CD8-positive, alpha-beta memory T cell (primary cell): ENCODE results near the gene ZNF77. TPM values are rescaled to one million over a fixed set of nuclear protein-coding genes. Genes with fewer than 3 reads are reported as not detected.

Experiments used
- CTCF ChIA-PET: fragments of 350-600 bp; sonication (Branson Sonifier 250); formaldehyde crosslinking; loops from one replicate; lab custom pipeline; 2021; ENCODE audit warnings: antibody characterized with exemption; lab: Charles Lee
- POLR2A ChIA-PET: fragments of 350-600 bp; sonication (Branson Sonifier 250); formaldehyde crosslinking; loops from one replicate; lab custom pipeline; 2021; ENCODE audit warnings: antibody characterized with exemption; lab: Charles Lee
- DNase-seq, 5 donors: peaks; one replicate each; pipeline versions ENCODE4 v3.0.0 to v3.0.0-alpha.2; 2020 to 2022; ENCODE audit warnings: mixed read lengths in 1 of 5
- H3K27ac ChIP-seq: one replicate; pipeline ENCODE4 v1.7.0; 2013; ENCODE audit warnings: low read depth, mild to moderate bottlenecking, low read length, moderate library complexity
- H3K27me3 ChIP-seq: 2 replicates; pipeline ENCODE4 v1.7.0; 2013; ENCODE audit warnings: low read length, mild to moderate bottlenecking; ENCODE audit not compliant: insufficient read depth, poor library complexity, severe bottlenecking
- H3K36me3 ChIP-seq: 2 replicates; pipeline ENCODE4 v1.7.0; 2013; ENCODE audit warnings: mild to moderate bottlenecking, low read length, moderate library complexity; ENCODE audit not compliant: insufficient read depth
- H3K4me1 ChIP-seq: 2 replicates; pipeline ENCODE4 v1.7.0; 2013; ENCODE audit warnings: mild to moderate bottlenecking, low read length, moderate library complexity; ENCODE audit not compliant: insufficient read depth
- H3K4me3 ChIP-seq: 2 replicates; pipeline ENCODE4 v1.7.0; 2013; ENCODE audit warnings: mild to moderate bottlenecking, low read length
- H3K9me3 ChIP-seq: 2 replicates; pipeline ENCODE4 v1.7.0; 2013; ENCODE audit warnings: mild to moderate bottlenecking, low read length
- H3K27ac Mint-ChIP-seq, 8 donors: one replicate each; pipeline ENCODE4 v1.8.0; 2020 to 2021; ENCODE audit warnings: mixed read lengths in 8 of 8, mild to moderate bottlenecking in 6 of 8, inconsistent platforms in 3 of 8, moderate library complexity in 3 of 8
- H3K27me3 Mint-ChIP-seq, 2 donors: one replicate each; pipeline ENCODE4 v1.8.0; 2020 to 2021; ENCODE audit warnings: mixed read lengths in 2 of 2, mild to moderate bottlenecking in 1 of 2, moderate library complexity in 1 of 2
- H3K36me3 Mint-ChIP-seq, 3 donors: one replicate each; pipeline ENCODE4 v1.8.0; 2020 to 2021; ENCODE audit warnings: mixed read lengths in 3 of 3, inconsistent platforms in 1 of 3, mild to moderate bottlenecking in 1 of 3
- H3K4me1 Mint-ChIP-seq, 3 donors: one replicate each; pipeline ENCODE4 v1.8.0; 2020 to 2021; ENCODE audit warnings: mixed read lengths in 3 of 3, inconsistent platforms in 1 of 3, mild to moderate bottlenecking in 1 of 3
- H3K4me3 Mint-ChIP-seq, 7 donors: one replicate each; pipeline ENCODE4 v1.8.0; 2020 to 2021; ENCODE audit warnings: mixed read lengths in 7 of 7, mild to moderate bottlenecking in 6 of 7, moderate library complexity in 4 of 7, inconsistent platforms in 2 of 7
- H3K9me3 Mint-ChIP-seq, 5 donors: one replicate each; pipeline ENCODE4 v1.8.0; 2020 to 2022; ENCODE audit warnings: mixed read lengths in 5 of 5, mild to moderate bottlenecking in 3 of 5, moderate library complexity in 2 of 5, inconsistent platforms in 1 of 5
- polyA plus RNA-seq: library from polyadenylated mRNA; unstranded; fragments of 300-500 nt; fragmentation: Illumina TruSeq; gene quantifications from one replicate; pipeline ENCODE4 v1.2.3, GENCODE V29; 2021
- total RNA-seq, 2 experiments: library from RNA; stranded (reverse); gene quantifications; one replicate each; pipeline ENCODE4 v1.2.3, GENCODE V29; 2021

The ZNF77 gene
- total and polyA plus RNA-seq, 3 experiments from 2014 or later = 3.1 to 4.1 (median 3.8) TPM

- no peaks in the 10 kb centered on the region for H3K4me1 ChIP-seq
- peak in 2 of 5 donors; percentile 8 to 16 for DNase-seq
- H3K27ac ChIP-seq = no peak overlapping the region
- H3K9me3 ChIP-seq = no peaks in the 10 kb centered on the region
- Mint-ChIP-seq H3K9me3 (no peaks in the 10 kb centered on the region), H3K27me3 (peaks cover 3 to 7% of the 10 kb centered on the region in 2 donors), H3K36me3 (no peaks in the 10 kb centered on the region), H3K4me1 (peaks cover 0 to 9% (median 3%) of the 10 kb centered on the region in 3 donors), H3K27ac (peak overlapping the region in 2 of 8 donors; percentile 4 to 40), H3K4me3 (no peak overlapping the region)
- ChIA-PET POLR2A (no interaction called here), CTCF (interaction anchor here (0.7 to 1.2 kb wide), 8 partner anchors 11 to 277 kb away, joined by 3 to 4 read pairs (median 4); partner anchors contain the start of gene ZNF57)
- H3K4me3 ChIP-seq = no peak overlapping the region
- H3K36me3 ChIP-seq = no peaks in the 10 kb centered on the region
- H3K27me3 ChIP-seq = no peaks in the 10 kb centered on the region
These were observed 57.3 kb downstream of the ZNF77 start for GRCh38 chr19:2887391-2887914.

- no peaks in the 10 kb centered on the region for H3K36me3 ChIP-seq
- POLR2A ChIA-PET = no interaction called here
- H3K9me3 ChIP-seq = no peaks in the 10 kb centered on the region
- no peak for DNase-seq
- no peaks in the 10 kb centered on the region for H3K27me3 ChIP-seq
- CTCF ChIA-PET = interaction anchor here (0.9 kb wide), 1 partner anchor 237 kb away, joined by 3 read pairs; no protein-coding TSS in a partner anchor
- H3K27ac Mint-ChIP-seq = no peak overlapping the region
- H3K27me3 Mint-ChIP-seq = peaks cover 3 to 4% of the 10 kb centered on the region in 2 donors
- H3K27ac ChIP-seq = no peak overlapping the region
- H3K4me1 Mint-ChIP-seq = peaks cover 0 to 9% (median 3%) of the 10 kb centered on the region in 3 donors
- no peak overlapping the region for H3K4me3 ChIP-seq
- H3K4me1 ChIP-seq = no peaks in the 10 kb centered on the region
- no peak overlapping the region for H3K4me3 Mint-ChIP-seq
- H3K36me3 Mint-ChIP-seq = no peaks in the 10 kb centered on the region
- H3K9me3 Mint-ChIP-seq = no peaks in the 10 kb centered on the region
These were observed 59.0 kb downstream of the ZNF77 start for GRCh38 chr19:2885736-2886135.

GRCh38 chr19:2883686-2884439 is 60.9 kb downstream of the ZNF77 start:
- ChIA-PET POLR2A (no interaction called here), CTCF (no interaction called here)
- Mint-ChIP-seq H3K4me3 (no peak overlapping the region), H3K27ac (no peak overlapping the region), H3K4me1 (peaks cover 0 to 9% (median 3%) of the 10 kb centered on the region in 3 donors), H3K36me3 (no peaks in the 10 kb centered on the region), H3K27me3 (peaks cover 3 to 4% of the 10 kb centered on the region in 2 donors), H3K9me3 (peaks cover 0 to 6% (median 4%) of the 10 kb centered on the region in 5 donors)
- DNase-seq = no peak
- Histone ChIP-seq H3K4me1 (no peaks in the 10 kb centered on the region), H3K9me3 (no peaks in the 10 kb centered on the region), H3K36me3 (no peaks in the 10 kb centered on the region), H3K27me3 (no peaks in the 10 kb centered on the region), H3K4me3 (no peak overlapping the region), H3K27ac (no peak overlapping the region)

Other genes with a start within 250 kb of the ZNF77 start
- gene GNG7, start 242.3 kb downstream of the ZNF77 start, total RNA-seq = under 1 TPM; 0.40 to 0.53 TPM
- gene GNG7, start 242.3 kb downstream of the ZNF77 start, polyA plus RNA-seq = 1.2 TPM
- gene DIRAS1, start 223.6 kb downstream of the ZNF77 start, total RNA-seq = under 1 TPM in 1 of 2 experiments, not detected in 1; 0.18 TPM
- gene DIRAS1, start 223.6 kb downstream of the ZNF77 start, polyA plus RNA-seq = not detected
- gene SLC39A3, start 205.0 kb downstream of the ZNF77 start, total RNA-seq = 10 to 100 TPM; 44.1 to 51.3 TPM
- gene SLC39A3, start 205.0 kb downstream of the ZNF77 start, polyA plus RNA-seq = 35.4 TPM
- gene SGTA, start 161.7 kb downstream of the ZNF77 start, total RNA-seq = 10 to 100 TPM; 87.8 to 93.9 TPM
- 39.7 TPM for gene SGTA, start 161.7 kb downstream of the ZNF77 start, polyA plus RNA-seq
- 100 to 1,000 TPM; 169 to 178 TPM for gene THOP1, start 159.5 kb downstream of the ZNF77 start, total RNA-seq
- gene THOP1, start 159.5 kb downstream of the ZNF77 start, polyA plus RNA-seq = 40.2 TPM
- 1 to 10 TPM; 2.1 to 2.3 TPM for gene ZNF554, start 125.1 kb downstream of the ZNF77 start, total RNA-seq
- 5.7 TPM for gene ZNF554, start 125.1 kb downstream of the ZNF77 start, polyA plus RNA-seq
- gene ZNF555, start 103.5 kb downstream of the ZNF77 start, total RNA-seq = 1 to 10 TPM; 2.5 to 3.0 TPM
- 4.5 TPM for gene ZNF555, start 103.5 kb downstream of the ZNF77 start, polyA plus RNA-seq
- gene ZNF556, start 77.6 kb downstream of the ZNF77 start, total RNA-seq = not detected
- not detected for gene ZNF556, start 77.6 kb downstream of the ZNF77 start, polyA plus RNA-seq
- 1 to 10 TPM; 4.4 TPM for gene ZNF57, start 44.0 kb downstream of the ZNF77 start, total RNA-seq
- gene ZNF57, start 44.0 kb downstream of the ZNF77 start, polyA plus RNA-seq = 3.2 TPM
- gene TLE6, start 32.6 kb upstream of the ZNF77 start, total RNA-seq = 1 to 10 TPM; 1.1 to 1.3 TPM
- gene TLE6, start 32.6 kb upstream of the ZNF77 start, polyA plus RNA-seq = not detected
- 1 to 10 TPM; 3.8 to 5.3 TPM for gene TLE2, start 84.3 kb upstream of the ZNF77 start, total RNA-seq
- 5.0 TPM for gene TLE2, start 84.3 kb upstream of the ZNF77 start, polyA plus RNA-seq
- 100 to 1,000 TPM; 335 to 352 TPM for gene TLE5, start 117.5 kb upstream of the ZNF77 start, total RNA-seq
- 753 TPM for gene TLE5, start 117.5 kb upstream of the ZNF77 start, polyA plus RNA-seq
- gene GNA11, start 149.4 kb upstream of the ZNF77 start, total RNA-seq = 1 to 10 TPM; 5.8 TPM
- 0.10 TPM for gene GNA11, start 149.4 kb upstream of the ZNF77 start, polyA plus RNA-seq
- gene GNA15, start 191.1 kb upstream of the ZNF77 start, total RNA-seq = 1 to 10 TPM; 2.6 to 3.9 TPM
- 0.59 TPM for gene GNA15, start 191.1 kb upstream of the ZNF77 start, polyA plus RNA-seq
- 10 to 100 TPM; 64.3 to 68.9 TPM for gene S1PR4, start 233.8 kb upstream of the ZNF77 start, total RNA-seq
- gene S1PR4, start 233.8 kb upstream of the ZNF77 start, polyA plus RNA-seq = 494 TPM
- 10 to 100 TPM; 94.7 to 96.0 TPM for gene NCLN, start 241.0 kb upstream of the ZNF77 start, total RNA-seq
- gene NCLN, start 241.0 kb upstream of the ZNF77 start, polyA plus RNA-seq = 47.4 TPM